NCI-H128 (cell line): ENCODE results near the gene IGF1R.
"Not testable (repeated sequence)": the region's sequence is repeated elsewhere in the genome, so short reads cannot be mapped to it uniquely, and the experiment has no call there.

Experiments
- DNase-seq: peaks from one replicate; lab custom pipeline; 2025; ENCODE audit not compliant: unreplicated experiment; lab: John Stamatoyannopoulos, UW

Gene IGF1R

GRCh38 chr15:98647774-98648653, at the start of gene IGF1R:
Gene IGF1R (plus strand): TSS chr15:98648539. CDS start chr15:98649582, 1,043 bp downstream.
- peak; percentile 45 for DNase-seq

- DNase-seq, result no peak
Observed at GRCh38 chr15:98599909-98600691, 48.2 kb upstream of the IGF1R start.

GRCh38 chr15:98604983-98605382, 43.4 kb upstream of the IGF1R start:
- DNase-seq, result no peak

- DNase-seq, result no peak
Observed at GRCh38 chr15:98609144-98609852, 39.0 kb upstream of the IGF1R start.

GRCh38 chr15:98610991-98611390, 37.3 kb upstream of the IGF1R start:
- no peak for DNase-seq

GRCh38 chr15:98611808-98612207, 36.5 kb upstream of the IGF1R start:
- no peak for DNase-seq

- no peak for DNase-seq
Observed at GRCh38 chr15:98612490-98613110, 35.7 kb upstream of the IGF1R start.

GRCh38 chr15:98614681-98615080, 33.7 kb upstream of the IGF1R start:
- no peak for DNase-seq

- no peak for DNase-seq
Observed at GRCh38 chr15:98616397-98616796, 31.9 kb upstream of the IGF1R start.

GRCh38 chr15:98617328-98617980, 30.9 kb upstream of the IGF1R start:
- no peak for DNase-seq

- not testable (repeated sequence) for DNase-seq
Observed at GRCh38 chr15:98618576-98618975, 29.8 kb upstream of the IGF1R start.

GRCh38 chr15:98620020-98620419, 28.3 kb upstream of the IGF1R start:
- no peak for DNase-seq

GRCh38 chr15:98621021-98621420, 27.3 kb upstream of the IGF1R start:
- DNase-seq, result no peak

GRCh38 chr15:98625614-98626013, 22.7 kb upstream of the IGF1R start:
- no peak for DNase-seq

- no peak for DNase-seq
Observed at GRCh38 chr15:98626153-98626552, 22.2 kb upstream of the IGF1R start.

- DNase-seq, result no peak
Observed at GRCh38 chr15:98628216-98628615, 20.1 kb upstream of the IGF1R start.

GRCh38 chr15:98635848-98636247, 12.5 kb upstream of the IGF1R start:
- DNase-seq, result no peak

- DNase-seq, result no peak
Observed at GRCh38 chr15:98643115-98643514, 5.2 kb upstream of the IGF1R start.

GRCh38 chr15:98646546-98647025, 1.8 kb upstream of the IGF1R start:
- DNase-seq, result no peak

GRCh38 chr15:98647026-98647773, 1.1 kb upstream of the IGF1R start:
- no peak for DNase-seq
